ENCODE data around the gene TMEM154.

DNA sequence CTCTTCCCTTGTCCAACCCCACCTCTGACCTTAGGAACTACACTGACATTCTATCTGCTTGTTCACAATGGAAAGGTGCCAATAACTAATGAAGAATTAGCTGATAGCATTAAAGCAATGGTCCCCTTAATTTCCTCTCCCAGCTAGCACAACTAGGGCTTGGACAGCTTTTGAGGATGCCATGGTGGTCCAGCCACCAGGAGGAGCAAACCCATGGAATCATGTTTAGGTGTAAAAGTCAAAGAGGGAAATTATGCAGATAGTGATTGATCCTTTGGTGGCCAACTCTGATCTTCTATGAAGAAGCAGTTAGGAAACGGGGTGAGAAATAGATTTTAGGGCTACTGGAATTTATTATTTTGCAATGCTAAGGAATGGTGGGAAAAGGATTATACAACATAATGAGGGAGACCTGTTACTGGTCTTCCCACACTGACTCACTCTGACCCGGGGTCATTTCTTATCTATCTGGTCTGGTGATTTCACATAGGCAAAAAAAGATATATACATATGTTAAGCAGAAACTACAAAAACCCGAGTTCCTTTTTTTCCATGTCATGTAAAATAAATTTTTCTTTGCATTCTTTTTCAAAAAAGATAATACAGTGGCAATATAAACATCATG, 98.1 kb downstream of the TMEM154 start:
- TF ChIP-seq EP300 (IDR thresholded peaks at IDR 0.05; ENCODE audit: low read depth) (no peak), POLR2A (IDR thresholded peaks at IDR 0.05) (no peak)
- TF ChIP-seq, protein P1, sequence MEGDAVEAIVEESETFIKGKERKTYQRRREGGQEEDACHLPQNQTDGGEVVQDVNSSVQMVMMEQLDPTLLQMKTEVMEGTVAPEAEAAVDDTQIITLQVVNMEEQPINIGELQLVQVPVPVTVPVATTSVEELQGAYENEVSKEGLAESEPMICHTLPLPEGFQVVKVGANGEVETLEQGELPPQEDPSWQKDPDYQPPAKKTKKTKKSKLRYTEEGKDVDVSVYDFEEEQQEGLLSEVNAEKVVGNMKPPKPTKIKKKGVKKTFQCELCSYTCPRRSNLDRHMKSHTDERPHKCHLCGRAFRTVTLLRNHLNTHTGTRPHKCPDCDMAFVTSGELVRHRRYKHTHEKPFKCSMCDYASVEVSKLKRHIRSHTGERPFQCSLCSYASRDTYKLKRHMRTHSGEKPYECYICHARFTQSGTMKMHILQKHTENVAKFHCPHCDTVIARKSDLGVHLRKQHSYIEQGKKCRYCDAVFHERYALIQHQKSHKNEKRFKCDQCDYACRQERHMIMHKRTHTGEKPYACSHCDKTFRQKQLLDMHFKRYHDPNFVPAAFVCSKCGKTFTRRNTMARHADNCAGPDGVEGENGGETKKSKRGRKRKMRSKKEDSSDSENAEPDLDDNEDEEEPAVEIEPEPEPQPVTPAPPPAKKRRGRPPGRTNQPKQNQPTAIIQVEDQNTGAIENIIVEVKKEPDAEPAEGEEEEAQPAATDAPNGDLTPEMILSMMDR (IDR thresholded peaks at IDR 0.05): no peak

Measured in transverse colon (tissue), 3 donors.